HG03378 (cell line): Measurements from ENCODE around the gene CSPG4.
"Not testable (repeated sequence)": the region's sequence is repeated elsewhere in the genome, so short reads cannot be mapped to it uniquely, and the experiment has no call there.

ENCODE experiments used
- ATAC-seq: cut with Tn5 transposase; IDR thresholded peaks from one replicate; pipeline ENCODE4 v1.9.1; 2021; ENCODE audit warnings: mild to moderate bottlenecking, moderate library complexity; ENCODE audit not compliant: unreplicated experiment

CSPG4 gene

GRCh38 chr15:75712668-75713337 is at the start of gene CSPG4:
Gene CSPG4 (minus strand): TSS chr15:75712848. CDS start chr15:75712755, 93 bp downstream.
- no peak for ATAC-seq

GRCh38 chr15:75762357-75762718 is 49.7 kb upstream of the CSPG4 start:
- ATAC-seq, result not testable (repeated sequence)

- ATAC-seq, result no peak
These were observed 49.1 kb upstream of the CSPG4 start for GRCh38 chr15:75761446-75762356.

GRCh38 chr15:75760704-75761435 is 48.2 kb upstream of the CSPG4 start:
- ATAC-seq, result no peak

- not testable (repeated sequence) for ATAC-seq
These were observed 47.5 kb upstream of the CSPG4 start for GRCh38 chr15:75760131-75760520.

GRCh38 chr15:75759416-75760130 is 46.9 kb upstream of the CSPG4 start:
- ATAC-seq, result no peak

- ATAC-seq, result peak; percentile 62
These were observed 45.6 kb upstream of the CSPG4 start for GRCh38 chr15:75758071-75758872.

- ATAC-seq, result not testable (repeated sequence)
These were observed 42.2 kb upstream of the CSPG4 start for GRCh38 chr15:75754871-75755270.

- no peak for ATAC-seq
These were observed 40.5 kb upstream of the CSPG4 start for GRCh38 chr15:75753145-75753544.

GRCh38 chr15:75751891-75752290 is 39.2 kb upstream of the CSPG4 start:
- ATAC-seq, result no peak

- no peak for ATAC-seq
These were observed 38.6 kb upstream of the CSPG4 start for GRCh38 chr15:75751116-75751875.

GRCh38 chr15:75750261-75751050 is 37.8 kb upstream of the CSPG4 start:
- ATAC-seq, result no peak

- ATAC-seq, result no peak
These were observed 37.2 kb upstream of the CSPG4 start for GRCh38 chr15:75749820-75750219.

- not testable (repeated sequence) for ATAC-seq
These were observed 36.2 kb upstream of the CSPG4 start for GRCh38 chr15:75748882-75749281.

- ATAC-seq, result not testable (repeated sequence)
These were observed 34.5 kb upstream of the CSPG4 start for GRCh38 chr15:75747121-75747520.

GRCh38 chr15:75745305-75745704 is 32.7 kb upstream of the CSPG4 start:
- no peak for ATAC-seq

- not testable (repeated sequence) for ATAC-seq
These were observed 29.7 kb upstream of the CSPG4 start for GRCh38 chr15:75742346-75742745.

GRCh38 chr15:75739791-75740190 is 27.1 kb upstream of the CSPG4 start:
- ATAC-seq, result no peak
